GM12878 (cell line): ENCODE data around the gene CACNA2D4. TPM values are rescaled to one million over a fixed set of nuclear protein-coding genes. Genes with fewer than 3 reads are reported as not detected.

ENCODE experiments used
- ATAC-seq: fragments of 200-7000 bp; cut with Tn5 transposase; 3 replicates; pipeline ENCODE4 v1.9.1; 2020; ENCODE audit warnings: mild to moderate bottlenecking, moderate library complexity
- BruUV-seq: library from RNA; stranded (reverse); fragments of 400-500 nt; replicated peaks from 2 replicates; lab custom pipeline; 2021; lab: Mats Ljungman, UMichigan
- CTCF ChIA-PET: fragments of 300-600 bp; sonication (Branson Sonifier 250); formaldehyde crosslinking; extraction: SDS; loops from one replicate; lab custom pipeline; 2021; ENCODE audit warnings: inconsistent platforms; lab: Yijun Ruan, JAX
- POLR2A ChIA-PET: fragments of 350-600 bp; formaldehyde crosslinking; extraction: SDS; loops from one replicate; lab custom pipeline; 2021; ENCODE audit warnings: inconsistent platforms; lab: Charles Lee
- RAD21 ChIA-PET: fragments of 300-600 bp; sonication (Branson Sonifier 250); formaldehyde crosslinking; loops from one replicate; lab custom pipeline; 2023; ENCODE audit warnings: antibody characterized with exemption; ENCODE audit not compliant: unreplicated experiment; lab: Charles Lee
- SMC1A ChIA-PET: fragments of 300-600 bp; sonication (Branson Sonifier 250); formaldehyde crosslinking; loops from one replicate; lab custom pipeline; 2023; ENCODE audit not compliant: unreplicated experiment, uncharacterized antibody; lab: Charles Lee
- DNase-seq: peaks from one replicate; pipeline ENCODE4 v3.0.0-alpha.2; 2011; ENCODE audit warnings: low read depth, low spot score
- FAIRE-seq: peaks from 3 replicates; lab custom pipeline; 2011; peaks lifted over from hg19 to GRCh38; lab: Jason Lieb, UNC
- H2AFZ ChIP-seq: 2 replicates; pipeline ENCODE4 v1.6.0; 2011; ENCODE audit warnings: low read depth, low read length, control low read depth; ENCODE audit not compliant: control insufficient read depth
- H3K27ac ChIP-seq: 2 replicates; pipeline ENCODE4 v1.5.1; 2011; ENCODE audit warnings: control low read depth; ENCODE audit not compliant: control insufficient read depth, insufficient read depth
- H3K27me3 ChIP-seq, 2 experiments: replicated peaks in 1 of 2; 2 replicates each; pipeline versions ENCODE4 v1.6.0 to v1.6.1; 2011; ENCODE audit warnings: low read length in 1 of 2; ENCODE audit not compliant: control insufficient read depth in 2 of 2, insufficient read depth in 2 of 2
- H3K36me3 ChIP-seq, 2 experiments: 2 replicates each; pipeline ENCODE4 v1.5.1; 2011; ENCODE audit warnings: low read length in 1 of 2; ENCODE audit not compliant: control insufficient read depth in 2 of 2, insufficient read depth in 2 of 2
- H3K4me1 ChIP-seq: 2 replicates; pipeline ENCODE4 v1.6.1; 2011; ENCODE audit warnings: mild to moderate bottlenecking, low read length, moderate library complexity, mixed read lengths; ENCODE audit not compliant: control insufficient read depth, insufficient read depth
- H3K4me2 ChIP-seq: 2 replicates; pipeline ENCODE4 v1.6.0; 2011; ENCODE audit warnings: control low read depth; ENCODE audit not compliant: control insufficient read depth, insufficient read depth
- H3K4me3 ChIP-seq: fragments of 200-600 bp; sonication (generic); 2 replicates; pipeline ENCODE4 v1.5.1; 2016
- H3K79me2 ChIP-seq: 2 replicates; pipeline ENCODE4 v1.6.0; 2011; ENCODE audit warnings: low read length; ENCODE audit not compliant: control insufficient read depth, insufficient read depth
- H3K9ac ChIP-seq: 2 replicates; pipeline ENCODE4 v1.8.0; 2011; ENCODE audit warnings: low read length, control low read depth, mixed read lengths; ENCODE audit not compliant: control insufficient read depth, insufficient read depth
- H3K9me3 ChIP-seq: replicated peaks from 3 replicates; pipeline ENCODE4 v1.5.1; 2011; ENCODE audit warnings: mild to moderate bottlenecking, low read length; ENCODE audit not compliant: control insufficient read depth, insufficient read depth
- H4K20me1 ChIP-seq: 2 replicates; pipeline ENCODE4 v1.6.0; 2011; ENCODE audit not compliant: control insufficient read depth, insufficient read depth
- CEBPB ChIP-seq, 2 experiments: fragments of 150-350 bp in 1 of 2; IDR thresholded peaks; 2 replicates each; pipeline ENCODE4 v1.6.1; 2012 to 2014; ENCODE audit warnings: low read depth in 2 of 2, low read length in 2 of 2, borderline replicate concordance in 1 of 2, inconsistent platforms in 1 of 2
- GABPA ChIP-seq: IDR thresholded peaks from 2 replicates; pipeline ENCODE4 v1.6.1; 2014; ENCODE audit warnings: antibody characterized with exemption, low read depth, mild to moderate bottlenecking, inconsistent platforms
- HSF1 ChIP-seq: fragments of 150-350 bp; IDR thresholded peaks from 2 replicates; pipeline ENCODE4 v1.6.1; 2014; ENCODE audit warnings: mild to moderate bottlenecking, low read depth, low read length
- IRF3 ChIP-seq: fragments of 450-650 bp; IDR thresholded peaks from 2 replicates; pipeline ENCODE4 v1.6.1; 2014; ENCODE audit warnings: mild to moderate bottlenecking
- IRF4 ChIP-seq: IDR thresholded peaks from 2 replicates; pipeline ENCODE4 v1.6.1; 2011; ENCODE audit warnings: low read depth, low read length
- MYB ChIP-seq: fragments of 150-350 bp; IDR thresholded peaks from 2 replicates; pipeline ENCODE4 v1.6.1; 2014; ENCODE audit warnings: mild to moderate bottlenecking, low read depth, low read length, borderline replicate concordance
- SIX5 ChIP-seq: IDR thresholded peaks from 2 replicates; pipeline ENCODE4 v1.6.1; 2011; ENCODE audit warnings: mild to moderate bottlenecking, low read depth, low read length, moderate library complexity; ENCODE audit not compliant: severe bottlenecking
- SMAD1 ChIP-seq: fragments of 450-650 bp; IDR thresholded peaks from 2 replicates; pipeline ENCODE4 v1.6.1; 2018; ENCODE audit warnings: mild to moderate bottlenecking, low read depth; ENCODE audit not compliant: partially characterized antibody
- SMC3 ChIP-seq: IDR thresholded peaks from 2 replicates; pipeline ENCODE4 v1.6.1; 2011; ENCODE audit warnings: low read length, improper control_type of control experiment, borderline replicate concordance
- TCF12 ChIP-seq: IDR thresholded peaks from 2 replicates; pipeline ENCODE4 v1.6.1; 2011; ENCODE audit warnings: low read depth, mild to moderate bottlenecking, low read length
- WGBS: methylation state at CpG from one replicate; pipeline ENCODE4 v1.1.6; 2016; ENCODE audit warnings: low lambda C conversion rate; ENCODE audit not compliant: insufficient replicate concordance, insufficient coverage; ENCODE audit errors: missing lambda C conversion rate; 5-methylcytosine and 5-hydroxymethylcytosine counted together
- in situ Hi-C: fragments of 300-500 bp; cut with MboI; formaldehyde crosslinking; loops from 9 replicates; pipeline ENCODE4 v1.14.3; 2018; ENCODE audit warnings: mixed read lengths
- intact Hi-C: fragments of 100-400 bp; cut with micrococcal nuclease; formaldehyde crosslinking; loops from one replicate; pipeline ENCODE4 v1.14.2; 2022; ENCODE audit not compliant: unreplicated experiment
- polyA plus RNA-seq, 11 experiments: library from polyadenylated mRNA; depleted of rRNA in 4 of 11; unstranded in 6 of 11; stranded (reverse) in 5 of 11; fragments of >200 nt; fragmentation: Nextera tagmentation in 4 of 11; fragmentation: Illumina TruSeq in 1 of 11; extraction: Ambion mirVana in 4 of 11; extraction: Trizol in 1 of 11; gene quantifications; 1 replicate in 1 of 11; 2 replicates in 10 of 11; pipeline versions ENCODE4 v1.2.1 to v1.2.3, GENCODE V29; 2011 to 2016; ENCODE audit warnings: inconsistent platforms in 2 of 11, missing spikeins in 2 of 11, low read depth in 1 of 11
- total RNA-seq, 4 experiments: library from RNA; depleted of rRNA in 3 of 4; stranded (reverse); fragments of >200 nt in 3 of 4; fragmentation: Illumina TruSeq in 1 of 4; extraction: Trizol in 1 of 4; gene quantifications; 2 replicates each; pipeline versions ENCODE4 v1.2.1 to v1.2.3, GENCODE V29; 2013 to 2021

The CACNA2D4 gene
- total and polyA plus RNA-seq, 10 of the 15 experiments (the other 5 are each of a cell fraction or from before 2014, with no cell fraction given) = 0.03 to 1.0 (median 0.65) TPM

GRCh38 chr12:1884651-1885050 lies 33.8 kb downstream of the CACNA2D4 start:
- no peak overlapping the region for H3K9ac ChIP-seq
- TF ChIP-seq IRF3 = no peak
- no peak for TF ChIP-seq CEBPB (IDR thresholded peaks at IDR 0.05; ENCODE audit: borderline replicate concordance in 1 of 2, low read depth in 2 of 2, low read length in 2 of 2)
- TF ChIP-seq MYB = no peak
- TF ChIP-seq IRF4 = no peak
- no peak for TF ChIP-seq SMC3
- no peak for TF ChIP-seq HSF1
- TF ChIP-seq GABPA = no peak
- TF ChIP-seq SIX5 = no peak
- no peak for TF ChIP-seq SMAD1
- TF ChIP-seq TCF12 = no peak
- TF ChIP-seq, all 136 proteins: peak for 0
- FAIRE-seq (no peak), ATAC-seq (no peak), DNase-seq (no peak)
- ChIA-PET SMC1A (no interaction called here), RAD21 (no interaction called here), CTCF (no interaction called here), POLR2A (no interaction called here)
- no TSS peak for BruUV-seq
- no peak overlapping the region for H3K4me2 ChIP-seq
- no peak overlapping the region for H3K27ac ChIP-seq
- H4K20me1 ChIP-seq = no peaks in the 10 kb centered on the region
- intact Hi-C loops (no loop called here), in situ Hi-C loops (no loop called here)
- H3K4me1 ChIP-seq = no peaks in the 10 kb centered on the region
- no peak overlapping the region for H3K4me3 ChIP-seq
- no peaks in the 10 kb centered on the region for H3K79me2 ChIP-seq
- 58% methylated on average over 8 of the region's 9 CpGs for WGBS
- H2AFZ ChIP-seq = no peak overlapping the region
- H3K9me3 ChIP-seq = no peaks in the 10 kb centered on the region
- H3K27me3 ChIP-seq = no peaks in the 10 kb centered on the region; a peak in 3 of 4 replicates
- H3K36me3 ChIP-seq = no peaks in the 10 kb centered on the region
